Stimulated activated CD8-positive, alpha-beta memory T cell treated with anti-CD3 and anti-CD28 coated beads, Interleukin-12 subunit alpha, Interleukin-12 subunit beta, amount 100 ng/mL, for 24 hours (primary cell): ENCODE measurements around the gene SAPCD2.

Source experiments
- DNase-seq: peaks from one replicate; pipeline ENCODE4 v3.0.0-alpha.2; 2020; ENCODE audit errors: extremely low read depth

The SAPCD2 gene

GRCh38 chr9:137107312-137107921, 37.1 kb upstream of the SAPCD2 start:
- no peak for DNase-seq

GRCh38 chr9:137106662-137107250, 36.4 kb upstream of the SAPCD2 start:
- DNase-seq: no peak

DNA sequence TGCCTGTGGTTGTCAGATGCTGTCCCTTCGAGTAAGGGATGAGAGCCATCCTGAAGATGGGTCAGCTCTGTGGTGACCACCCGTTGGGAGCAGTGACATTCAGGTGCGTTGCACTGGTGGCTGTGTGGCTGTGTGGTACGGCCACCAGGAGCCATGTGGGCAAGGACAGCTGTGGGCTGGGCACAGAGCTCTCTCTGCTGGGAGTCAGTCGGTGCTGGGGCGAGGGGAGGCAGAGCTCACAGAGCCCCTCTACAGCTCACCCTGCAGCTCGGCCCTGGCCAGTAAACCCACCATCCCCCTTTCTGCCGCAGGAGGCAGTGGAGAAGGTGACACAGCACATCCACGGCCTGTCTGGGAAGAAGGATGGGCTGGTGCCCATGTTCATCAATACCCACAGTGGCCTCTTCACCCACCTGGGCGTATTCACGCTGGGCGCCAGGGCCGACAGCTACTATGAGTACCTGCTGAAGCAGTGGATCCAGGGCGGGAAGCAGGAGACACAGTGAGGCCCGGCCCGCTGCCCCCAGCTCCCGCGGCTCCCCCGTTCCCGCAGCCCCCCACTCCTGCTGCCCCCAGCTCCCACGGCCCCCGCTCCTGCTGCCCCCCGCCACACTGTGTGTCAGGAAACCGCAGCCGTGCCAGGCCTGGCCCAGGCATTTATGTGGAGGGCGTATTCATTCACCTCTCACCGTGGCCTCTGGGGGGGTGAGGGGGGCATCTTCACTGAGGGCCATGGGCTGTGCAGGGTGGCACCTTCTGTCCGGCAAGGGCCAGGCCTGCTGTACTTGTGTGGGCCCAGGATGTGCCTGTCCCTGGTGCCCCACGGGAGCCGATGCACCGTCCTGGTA, 35.7 kb upstream of the SAPCD2 start:
- no peak for DNase-seq

DNA sequence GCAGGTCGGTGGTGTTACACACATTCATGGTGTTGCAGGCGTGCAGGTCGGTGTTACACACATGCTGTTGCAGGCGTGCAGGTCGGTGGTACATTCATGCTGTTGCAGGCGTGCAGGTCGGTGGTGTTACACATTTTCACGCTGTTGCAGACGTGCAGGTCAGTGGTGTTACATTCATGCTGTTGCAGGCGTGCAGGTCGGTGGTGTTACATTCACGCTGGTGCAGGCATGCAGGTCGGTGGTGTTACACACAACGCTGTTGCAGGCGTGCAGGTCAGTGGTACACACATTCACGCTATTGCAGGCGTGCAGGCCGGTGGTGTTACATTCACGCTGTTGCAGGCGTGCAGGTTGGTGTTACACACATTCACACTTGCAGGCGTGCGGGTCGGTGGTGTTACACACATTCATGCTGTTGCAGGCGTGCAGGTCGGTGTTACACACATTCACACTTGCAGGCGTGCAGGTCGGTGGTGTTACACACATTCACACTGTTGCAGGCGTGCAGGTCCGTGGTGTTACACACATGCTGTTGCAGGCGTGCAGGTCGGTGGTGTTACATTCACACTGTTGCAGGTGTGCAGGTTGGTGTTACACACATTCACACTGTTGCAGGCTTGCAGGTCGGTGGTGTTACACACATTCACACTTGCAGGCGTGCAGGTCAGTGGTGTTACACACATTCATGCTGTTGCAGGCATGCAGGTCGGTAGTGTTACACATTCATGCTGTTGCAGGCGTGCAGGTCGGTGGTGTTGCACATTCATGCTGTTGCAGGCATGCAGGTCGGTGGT, 33.0 kb upstream of the SAPCD2 start:
- DNase-seq: no peak

DNA sequence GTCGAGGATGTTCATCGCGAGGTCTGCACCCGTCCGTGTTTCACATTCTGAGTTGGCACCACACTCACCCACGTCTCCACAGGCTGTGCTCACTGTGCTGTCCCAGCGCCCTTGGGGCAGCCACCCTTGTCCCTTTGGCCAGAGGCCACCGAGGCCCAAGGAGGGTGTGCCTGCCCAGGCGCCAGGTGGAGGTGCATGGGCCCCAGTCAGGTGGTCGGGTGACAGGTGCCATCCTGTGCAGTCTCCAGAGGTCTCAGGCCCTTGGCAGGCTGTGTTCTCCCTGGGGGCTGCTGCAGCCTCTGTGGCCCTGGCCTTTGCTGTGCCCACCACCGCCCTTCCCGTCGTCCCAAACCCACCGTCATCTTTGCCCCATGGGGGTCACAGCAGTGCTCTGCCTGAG, 28.9 kb upstream of the SAPCD2 start:
- DNase-seq: no peak

DNA sequence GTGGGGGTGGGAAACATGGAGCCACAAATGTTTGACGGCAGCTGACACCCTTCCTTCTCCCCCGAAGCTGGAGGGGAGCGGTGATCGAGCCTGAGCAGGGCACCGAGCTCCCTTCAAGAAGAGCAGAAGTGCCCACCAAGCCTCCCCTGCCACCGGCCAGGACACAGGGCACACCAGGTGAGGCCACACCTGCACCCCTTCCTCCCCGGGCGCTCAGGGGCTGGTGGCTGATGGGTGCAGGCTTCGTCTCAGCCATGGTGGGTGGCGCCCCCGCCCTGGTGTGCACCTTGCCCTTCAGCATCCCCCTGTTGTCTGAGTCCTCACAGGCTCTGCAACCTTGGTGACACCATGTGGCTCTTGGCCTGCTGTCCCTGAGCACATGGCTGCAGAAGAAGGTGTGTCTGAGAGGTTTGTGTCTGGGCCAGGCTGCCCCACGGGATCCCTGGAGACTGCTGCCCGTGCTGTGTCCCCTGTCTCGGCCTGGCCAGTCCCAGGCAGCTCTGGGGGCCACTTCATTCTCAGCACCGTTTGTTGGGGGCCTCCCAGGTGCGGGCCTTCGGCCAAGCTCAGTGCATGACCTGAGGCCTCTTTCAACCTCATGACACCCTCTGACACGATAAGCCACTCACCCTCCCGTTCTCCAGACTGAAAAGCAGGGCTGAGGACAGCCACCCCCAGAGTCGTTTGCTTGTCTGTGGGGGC, 27.6 kb upstream of the SAPCD2 start:
- no peak for DNase-seq

DNA sequence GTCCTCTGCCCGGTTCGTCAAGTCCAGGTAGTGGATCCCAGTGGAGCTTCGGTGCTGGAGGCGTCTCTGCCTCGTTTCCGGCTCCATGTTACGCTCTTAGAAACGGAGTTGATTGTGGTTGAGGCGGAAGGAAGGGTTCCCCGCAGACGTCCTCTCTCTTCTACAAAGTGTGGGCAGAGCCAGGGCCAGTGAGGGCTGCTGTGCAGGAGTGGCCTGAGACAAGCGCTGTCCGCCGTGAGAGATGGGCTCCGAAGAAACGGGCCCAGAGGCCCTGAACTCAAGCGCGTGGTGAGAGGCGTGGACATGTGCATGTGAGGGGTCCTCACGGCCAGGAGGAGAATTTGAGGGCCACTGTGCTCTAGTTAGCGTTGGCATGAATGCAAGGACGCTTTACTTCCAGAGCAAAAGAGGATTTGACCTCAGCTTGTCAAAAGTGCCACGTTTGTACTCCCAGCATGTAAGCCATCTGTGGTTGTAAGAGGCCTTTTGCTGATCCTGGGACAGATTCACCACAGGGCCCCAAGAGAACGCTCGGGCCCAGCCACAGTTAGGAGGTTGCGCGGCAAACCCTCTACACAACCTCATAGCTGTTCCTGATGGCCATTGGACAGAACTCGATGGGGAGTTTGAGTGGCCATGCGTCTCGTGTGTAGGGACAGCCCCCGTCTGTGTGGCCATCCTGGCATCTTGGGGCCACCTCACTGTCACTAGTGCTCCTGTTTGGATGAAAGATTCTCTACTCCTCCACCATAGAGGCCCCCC, 26.6 kb upstream of the SAPCD2 start:
- no peak for DNase-seq

GRCh38 chr9:137095664-137096517, 25.5 kb upstream of the SAPCD2 start:
- peak; percentile 64 for DNase-seq

DNA sequence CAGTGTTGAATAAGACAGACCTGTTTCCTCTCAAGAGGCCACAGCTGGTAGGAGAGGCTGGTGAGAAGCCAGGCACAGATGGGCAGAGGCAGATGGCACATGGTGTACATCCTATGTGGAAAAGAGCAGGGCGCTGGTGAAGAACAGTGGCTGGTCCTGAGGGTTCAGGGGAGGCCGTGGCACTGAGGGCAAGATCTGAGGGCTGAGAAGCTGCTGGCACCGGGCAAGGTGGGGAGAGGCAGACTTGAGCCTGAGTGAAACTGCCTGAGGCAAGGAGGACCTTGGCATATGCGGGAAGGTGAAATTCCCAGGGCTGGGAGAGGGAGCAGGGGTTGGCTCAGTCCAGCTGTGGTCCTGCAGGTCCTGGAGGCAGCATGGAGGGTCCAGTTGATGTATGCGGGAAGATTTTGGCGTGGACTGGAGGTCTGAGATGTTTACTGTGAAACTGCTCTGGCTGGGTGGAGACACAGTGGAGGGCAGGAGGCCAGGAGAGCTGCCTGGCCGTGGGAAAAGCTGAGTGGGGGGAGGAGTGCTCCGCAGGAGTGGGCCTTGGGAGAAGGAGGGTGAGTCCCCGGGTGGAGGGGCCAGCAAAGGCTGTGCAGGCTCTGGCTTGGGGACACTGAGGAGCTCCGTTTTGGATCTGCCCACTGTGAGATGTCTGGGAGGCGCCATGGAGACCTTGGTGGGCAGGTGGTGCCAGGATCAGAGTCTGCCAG, 19.0 kb upstream of the SAPCD2 start:
- DNase-seq: no peak

DNA sequence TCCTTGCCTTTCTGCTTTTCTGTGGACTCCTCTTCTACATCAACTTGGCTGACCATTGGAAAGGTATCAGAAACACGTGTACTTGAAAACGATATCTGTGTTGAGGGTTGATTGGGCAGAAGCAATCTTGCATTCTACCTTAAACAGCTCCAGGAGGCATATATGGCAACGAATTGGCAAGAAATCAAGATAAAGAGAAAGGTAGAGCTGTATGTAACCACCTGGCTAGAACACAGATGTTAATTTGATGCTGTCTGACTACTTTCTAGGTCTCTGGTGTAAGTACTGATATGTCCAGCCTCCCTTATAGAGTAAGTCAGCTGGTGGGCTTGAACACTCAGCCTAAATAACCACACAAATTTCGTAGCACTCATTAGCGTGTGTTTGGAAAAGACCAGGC, 17.8 kb upstream of the SAPCD2 start:
- DNase-seq: no peak

- no peak for DNase-seq
Observed at GRCh38 chr9:137087409-137087925, 17.1 kb upstream of the SAPCD2 start.

- peak; percentile 99 for DNase-seq
Observed at GRCh38 chr9:137086531-137087408, 16.4 kb upstream of the SAPCD2 start, which contains the start of gene MAN1B1. Gene MAN1B1 (plus strand): TSS chr9:137086985. CDS start chr9:137087000, 15 bp downstream.

DNA sequence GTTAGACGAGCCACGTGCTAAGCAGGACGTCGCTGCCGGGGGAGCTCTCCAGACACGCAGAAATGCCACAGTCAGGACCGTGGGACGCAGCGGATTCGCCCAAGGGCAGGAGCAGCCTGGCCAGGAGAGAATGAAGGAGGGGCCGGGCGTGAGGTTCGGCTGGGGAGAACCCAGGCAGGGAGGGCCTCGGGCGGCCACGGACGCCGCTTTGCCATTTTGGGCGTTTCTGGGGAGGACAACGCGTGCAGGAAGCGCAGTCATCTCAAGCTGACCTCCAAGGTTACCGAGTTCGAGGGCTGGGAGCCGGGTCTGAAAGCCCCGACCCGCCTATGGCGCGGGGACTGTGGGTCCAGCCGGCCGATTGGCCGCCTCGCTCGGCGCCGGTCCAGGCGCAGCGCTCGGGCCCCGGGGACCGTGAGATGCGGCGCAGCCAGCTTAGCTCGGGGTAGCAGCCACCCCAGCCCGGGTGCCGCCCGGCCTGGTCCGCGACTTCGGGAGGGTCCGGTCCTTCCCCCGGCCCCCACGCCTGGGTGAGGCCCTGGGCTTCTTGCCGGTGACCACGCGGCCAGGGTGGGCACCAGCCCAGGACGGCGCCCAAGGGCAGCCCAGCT, 15.7 kb upstream of the SAPCD2 start:
- DNase-seq: no peak

DNA sequence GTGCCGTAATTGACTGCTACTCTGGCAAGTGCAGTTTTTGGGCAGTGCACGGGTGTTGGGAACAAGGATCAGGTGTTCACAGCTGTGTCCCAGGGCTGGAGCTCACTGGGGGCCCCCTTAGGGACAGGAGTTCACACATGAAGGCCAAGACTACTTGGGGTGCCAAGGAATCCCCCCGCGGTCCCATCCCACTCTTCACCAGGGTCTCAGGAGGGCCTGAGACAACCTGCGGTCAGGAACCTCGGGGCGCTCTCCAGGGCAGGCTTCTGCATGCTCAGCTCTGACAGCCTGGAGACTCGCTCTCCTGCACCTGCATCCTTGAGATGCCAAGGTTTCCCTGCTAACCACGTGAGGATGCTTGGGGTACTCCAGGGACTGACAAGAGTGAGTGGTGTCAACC, 14.2 kb upstream of the SAPCD2 start:
- no peak for DNase-seq

DNA sequence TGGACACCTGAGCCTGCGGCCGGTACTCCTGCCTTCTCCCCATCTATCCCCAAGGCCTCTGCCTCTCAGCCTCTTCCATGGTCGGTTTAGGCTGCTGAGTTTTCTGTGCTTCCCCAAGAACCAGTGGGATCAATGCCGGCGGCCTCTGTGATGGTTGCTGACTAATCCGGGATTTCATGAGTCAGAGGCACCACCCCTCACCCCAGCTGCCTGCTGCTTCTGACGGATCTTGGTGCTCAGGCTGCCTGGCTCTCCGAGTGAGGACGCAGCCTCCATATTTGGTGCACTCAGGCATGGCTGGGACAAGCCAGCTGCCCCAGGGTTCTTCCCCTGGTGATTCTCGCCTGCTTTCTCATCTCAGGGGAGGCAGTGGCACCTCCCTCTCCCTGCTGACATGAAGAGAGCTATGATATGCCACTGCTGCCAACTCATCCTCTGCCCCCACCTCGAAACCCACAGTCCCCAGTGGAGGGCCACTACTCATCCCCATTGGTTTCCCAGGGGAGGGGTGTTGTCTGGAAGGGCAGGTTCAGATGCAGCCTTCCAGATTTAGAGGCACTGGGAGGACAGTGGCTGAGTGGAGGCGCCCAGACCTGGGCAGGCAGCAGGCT, 13.1 kb upstream of the SAPCD2 start:
- no peak for DNase-seq

DNA sequence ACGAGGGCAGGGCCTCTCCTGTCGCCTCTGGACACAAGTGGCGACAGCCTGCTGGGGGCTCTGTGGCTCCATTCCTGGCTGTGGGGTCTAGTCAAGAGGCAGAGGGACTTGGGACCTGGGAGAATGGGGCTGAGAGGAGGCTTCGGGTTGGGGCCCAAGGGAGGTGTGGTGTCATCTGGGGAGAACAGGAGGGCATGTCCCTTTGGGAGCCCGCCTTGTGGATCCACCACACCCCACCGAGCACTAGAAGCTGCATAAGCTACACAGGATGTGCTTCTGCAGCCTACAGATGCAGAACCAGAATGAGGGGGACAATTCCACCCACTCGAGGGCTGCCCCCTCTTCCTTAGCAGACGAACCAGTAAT, 12.6 kb upstream of the SAPCD2 start:
- DNase-seq: no peak
